Neural progenitor cell (in vitro differentiated cells): Measurements from ENCODE around the gene MACROH2A1. TPM values are rescaled to one million over a fixed set of nuclear protein-coding genes. Genes with fewer than 3 reads are reported as not detected.

Source experiments
- DNase-seq: peaks from one replicate; pipeline ENCODE4 v3.0.0-alpha.2; 2016; ENCODE audit warnings: low spot score
- H2AFZ ChIP-seq: fragments of 200-600 bp; sonication (generic); replicated peaks from 2 replicates; pipeline ENCODE4 v1.6.1; 2016; ENCODE audit warnings: antibody characterized with exemption
- H3F3A ChIP-seq: fragments of 200-600 bp; sonication (generic); 2 replicates; pipeline ENCODE4 v1.6.1; 2016; ENCODE audit warnings: antibody characterized with exemption, low read depth
- H3K27ac ChIP-seq: fragments of 200-600 bp; sonication (generic); 2 replicates; pipeline ENCODE4 v1.5.1; 2016; ENCODE audit warnings: mild to moderate bottlenecking
- H3K27me3 ChIP-seq: fragments of 200-600 bp; sonication (generic); 2 replicates; pipeline ENCODE4 v1.6.1; 2016; ENCODE audit warnings: mild to moderate bottlenecking, moderate library complexity
- H3K36me3 ChIP-seq: fragments of 200-600 bp; sonication (generic); 2 replicates; pipeline ENCODE4 v1.5.1; 2016
- H3K4me1 ChIP-seq: fragments of 200-600 bp; sonication (generic); 2 replicates; pipeline ENCODE4 v1.6.1; 2016; ENCODE audit warnings: mixed run types
- H3K4me2 ChIP-seq: fragments of 200-600 bp; sonication (generic); 2 replicates; pipeline ENCODE4 v1.6.1; 2016
- H3K4me3 ChIP-seq: fragments of 200-600 bp; sonication (generic); 2 replicates; pipeline ENCODE4 v1.5.1; 2016
- H3K79me2 ChIP-seq: fragments of 200-600 bp; sonication (generic); 2 replicates; pipeline ENCODE4 v1.6.1; 2016; ENCODE audit warnings: low read depth
- H3K9ac ChIP-seq: fragments of 200-600 bp; sonication (generic); 2 replicates; pipeline ENCODE4 v1.6.1; 2016
- H3K9me3 ChIP-seq: fragments of 200-600 bp; sonication (generic); 2 replicates; pipeline ENCODE4 v1.5.1; 2016; ENCODE audit warnings: low read depth
- H4K20me1 ChIP-seq: fragments of 200-600 bp; sonication (generic); 2 replicates; pipeline ENCODE4 v1.6.1; 2016; ENCODE audit warnings: low read depth
- H3K27ac Mint-ChIP-seq: 3 replicates; pipeline ENCODE4 v1.8.0; 2021; ENCODE audit warnings: mixed read lengths
- H3K27me3 Mint-ChIP-seq: 2 replicates; pipeline ENCODE4 v1.8.0; 2022; ENCODE audit warnings: low read depth, mild to moderate bottlenecking, inconsistent platforms, moderate library complexity, mixed read lengths; ENCODE audit not compliant: insufficient read depth
- H3K36me3 Mint-ChIP-seq: 3 replicates; pipeline ENCODE4 v1.8.0; 2021; ENCODE audit warnings: mixed read lengths
- H3K4me1 Mint-ChIP-seq: 3 replicates; pipeline ENCODE4 v1.8.0; 2021; ENCODE audit warnings: mixed read lengths
- H3K4me3 Mint-ChIP-seq: 3 replicates; pipeline ENCODE4 v1.8.0; 2021; ENCODE audit warnings: mild to moderate bottlenecking, moderate library complexity, mixed read lengths
- H3K9me3 Mint-ChIP-seq: 3 replicates; pipeline ENCODE4 v1.8.0; 2020; ENCODE audit warnings: mixed read lengths
- EZH2 ChIP-seq: fragments of 200-600 bp; sonication (generic); IDR thresholded peaks from 2 replicates; pipeline ENCODE4 v1.6.1; 2017; ENCODE audit warnings: antibody characterized with exemption, mild to moderate bottlenecking, moderate library complexity
- EZH2phosphoT487 ChIP-seq: fragments of 200-600 bp; sonication (generic); IDR thresholded peaks from 2 replicates; pipeline ENCODE4 v1.6.1; 2017; ENCODE audit warnings: antibody characterized with exemption
- total RNA-seq: library from RNA; depleted of rRNA; stranded (reverse); fragments of >200 nt; gene quantifications from 2 replicates; pipeline ENCODE4 v1.2.3, GENCODE V29; 2015; ENCODE audit warnings: low replicate concordance
- TF ChIP-seq, protein P1 (sequence below): fragments of 200-600 bp; sonication (generic); IDR thresholded peaks from 2 replicates; pipeline ENCODE4 v1.5.1; 2017; ENCODE audit warnings: antibody characterized with exemption, mild to moderate bottlenecking

Gene MACROH2A1
- total RNA-seq, 1 donor from 2014 or later, result 179 TPM

DNA sequence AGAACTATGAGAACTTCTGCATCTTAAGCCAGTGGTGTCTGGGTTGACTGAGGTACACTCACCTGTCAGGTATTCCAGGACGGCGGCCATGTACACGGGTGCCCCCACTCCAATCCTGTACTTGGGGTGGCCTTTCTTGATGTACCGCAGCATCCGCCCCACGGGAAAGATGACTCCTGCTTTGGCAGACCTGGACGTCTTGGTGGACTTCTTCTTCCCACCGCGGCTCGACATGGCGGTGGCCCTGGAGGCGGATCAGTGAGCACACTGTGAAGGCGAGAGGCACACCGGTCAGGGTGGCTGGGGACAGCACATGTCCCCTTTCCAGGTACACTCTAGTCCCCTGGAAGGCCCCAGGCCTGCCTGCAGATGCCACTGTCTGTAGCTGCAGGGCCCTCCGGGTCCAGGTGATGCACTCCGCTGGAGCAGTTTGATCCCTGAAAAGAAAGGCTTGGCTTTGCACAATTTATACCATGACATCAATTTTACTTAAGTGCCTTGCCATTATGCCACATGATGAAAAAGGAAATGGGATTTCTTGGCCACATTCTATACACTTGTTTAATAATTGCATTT is 10.1 kb downstream of the MACROH2A1 start:
- Histone ChIP-seq H3K36me3 (no peaks in the 10 kb centered on the region), H3F3A (no peaks in the 10 kb centered on the region), H4K20me1 (peaks cover 95% of the 10 kb centered on the region), H3K27ac (no peak overlapping the region), H2AFZ (no peak overlapping the region), H3K79me2 (peaks cover 59% of the 10 kb centered on the region), H3K27me3 (no peaks in the 10 kb centered on the region), H3K9me3 (no peaks in the 10 kb centered on the region), H3K4me3 (no peak overlapping the region), H3K9ac (no peak overlapping the region), H3K4me2 (no peak overlapping the region), H3K4me1 (peaks cover 3% of the 10 kb centered on the region)
- H3K36me3 Mint-ChIP-seq, result peaks cover 36% of the 10 kb centered on the region
- TF ChIP-seq EZH2phosphoT487 (no peak), EZH2 (no peak)
- TF ChIP-seq, protein P1, sequence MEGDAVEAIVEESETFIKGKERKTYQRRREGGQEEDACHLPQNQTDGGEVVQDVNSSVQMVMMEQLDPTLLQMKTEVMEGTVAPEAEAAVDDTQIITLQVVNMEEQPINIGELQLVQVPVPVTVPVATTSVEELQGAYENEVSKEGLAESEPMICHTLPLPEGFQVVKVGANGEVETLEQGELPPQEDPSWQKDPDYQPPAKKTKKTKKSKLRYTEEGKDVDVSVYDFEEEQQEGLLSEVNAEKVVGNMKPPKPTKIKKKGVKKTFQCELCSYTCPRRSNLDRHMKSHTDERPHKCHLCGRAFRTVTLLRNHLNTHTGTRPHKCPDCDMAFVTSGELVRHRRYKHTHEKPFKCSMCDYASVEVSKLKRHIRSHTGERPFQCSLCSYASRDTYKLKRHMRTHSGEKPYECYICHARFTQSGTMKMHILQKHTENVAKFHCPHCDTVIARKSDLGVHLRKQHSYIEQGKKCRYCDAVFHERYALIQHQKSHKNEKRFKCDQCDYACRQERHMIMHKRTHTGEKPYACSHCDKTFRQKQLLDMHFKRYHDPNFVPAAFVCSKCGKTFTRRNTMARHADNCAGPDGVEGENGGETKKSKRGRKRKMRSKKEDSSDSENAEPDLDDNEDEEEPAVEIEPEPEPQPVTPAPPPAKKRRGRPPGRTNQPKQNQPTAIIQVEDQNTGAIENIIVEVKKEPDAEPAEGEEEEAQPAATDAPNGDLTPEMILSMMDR, result no peak
- H3K27ac Mint-ChIP-seq, result no peak overlapping the region
- H3K4me1 Mint-ChIP-seq, result peaks cover 18% of the 10 kb centered on the region
- H3K27me3 Mint-ChIP-seq, result peaks cover 3% of the 10 kb centered on the region
- DNase-seq, result no peak
- H3K4me3 Mint-ChIP-seq, result no peak overlapping the region
- H3K9me3 Mint-ChIP-seq, result no peaks in the 10 kb centered on the region

DNA sequence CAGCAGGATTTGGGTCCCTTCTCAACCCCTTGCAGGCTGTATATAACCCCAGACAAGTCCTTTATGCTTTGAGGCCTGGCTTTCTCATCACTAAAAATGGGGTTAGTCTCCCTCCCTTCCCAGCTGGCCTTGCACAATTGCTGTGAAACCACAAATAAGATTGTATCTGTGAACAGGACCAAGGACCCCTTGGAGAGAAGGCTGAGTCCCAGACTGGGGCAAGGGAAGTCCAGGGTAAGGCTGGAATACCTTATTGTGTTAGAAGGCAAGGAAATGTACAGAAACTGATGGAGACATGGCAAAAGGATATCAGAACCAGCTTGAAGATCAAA is 11.4 kb downstream of the MACROH2A1 start:
- Mint-ChIP-seq H3K27me3 (peaks cover 3% of the 10 kb centered on the region), H3K9me3 (no peaks in the 10 kb centered on the region), H3K27ac (no peak overlapping the region), H3K4me3 (no peak overlapping the region), H3K36me3 (peaks cover 35% of the 10 kb centered on the region), H3K4me1 (peaks cover 12% of the 10 kb centered on the region)
- TF ChIP-seq EZH2 (no peak), EZH2phosphoT487 (no peak)
- TF ChIP-seq, protein P1, result no peak
- Histone ChIP-seq H3K9ac (no peak overlapping the region), H3K4me3 (no peak overlapping the region), H3F3A (no peaks in the 10 kb centered on the region), H4K20me1 (peaks cover 92% of the 10 kb centered on the region), H3K79me2 (peaks cover 49% of the 10 kb centered on the region), H3K36me3 (no peaks in the 10 kb centered on the region), H3K4me2 (no peak overlapping the region), H3K27me3 (no peaks in the 10 kb centered on the region), H3K27ac (no peak overlapping the region), H3K9me3 (no peaks in the 10 kb centered on the region), H2AFZ (no peak overlapping the region), H3K4me1 (peaks cover 3% of the 10 kb centered on the region)
- no peak for DNase-seq

DNA sequence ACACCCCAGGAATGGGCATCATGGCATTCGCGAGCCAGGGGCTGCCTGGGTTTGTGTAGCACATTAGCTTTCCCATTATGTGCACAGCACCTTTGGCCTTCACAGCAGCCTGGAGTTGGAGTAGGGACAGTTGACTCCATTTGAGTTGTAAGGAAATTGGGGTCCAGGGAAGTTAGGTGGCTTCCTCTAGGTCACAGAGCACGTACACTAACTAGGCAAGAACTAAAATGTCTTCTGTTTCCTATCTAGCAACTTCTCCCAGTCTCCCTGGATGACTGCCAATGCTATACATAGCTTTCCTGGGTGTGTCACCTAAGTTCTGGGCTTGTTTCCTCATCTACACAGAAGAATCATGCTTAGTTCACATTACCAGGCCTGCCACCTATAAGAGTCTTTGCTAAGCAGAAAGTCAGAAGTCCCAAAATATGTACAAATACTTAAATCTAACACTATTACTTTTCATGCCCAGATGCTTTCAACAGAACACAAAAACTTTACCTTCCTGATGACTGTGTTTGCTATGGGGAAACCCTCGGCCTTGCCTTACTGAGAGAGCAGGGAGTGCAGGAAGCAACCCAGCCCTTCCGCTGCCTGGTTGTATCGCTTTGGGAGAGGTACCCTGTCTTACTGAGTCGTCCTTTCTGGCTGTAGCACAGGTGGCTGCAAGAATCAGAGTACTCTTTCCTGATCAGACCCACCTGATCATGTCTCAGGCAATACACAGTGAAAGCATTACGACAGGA is 12.0 kb downstream of the MACROH2A1 start:
- peaks cover 8% of the 10 kb centered on the region for H3K4me1 Mint-ChIP-seq
- H3K27ac Mint-ChIP-seq, result no peak overlapping the region
- H3K9me3 Mint-ChIP-seq, result no peaks in the 10 kb centered on the region
- Histone ChIP-seq H3K27me3 (no peaks in the 10 kb centered on the region), H2AFZ (no peak overlapping the region), H3F3A (no peaks in the 10 kb centered on the region), H4K20me1 (peaks cover 89% of the 10 kb centered on the region), H3K9me3 (no peaks in the 10 kb centered on the region), H3K36me3 (no peaks in the 10 kb centered on the region), H3K27ac (no peak overlapping the region), H3K4me3 (no peak overlapping the region), H3K4me2 (no peak overlapping the region), H3K4me1 (peaks cover 3% of the 10 kb centered on the region), H3K9ac (no peak overlapping the region), H3K79me2 (peaks cover 43% of the 10 kb centered on the region)
- no peak for DNase-seq
- H3K36me3 Mint-ChIP-seq, result peaks cover 40% of the 10 kb centered on the region
- H3K4me3 Mint-ChIP-seq, result no peak overlapping the region
- TF ChIP-seq, protein P1, result no peak
- no peak for TF ChIP-seq EZH2phosphoT487
- H3K27me3 Mint-ChIP-seq, result peaks cover 3% of the 10 kb centered on the region
